K562 (cell line): ENCODE results near the gene KLK1. TPM values are rescaled to one million over a fixed set of nuclear protein-coding genes. Genes with fewer than 3 reads are reported as not detected.

Experiments used
- ATAC-seq: fragments of 200-7000 bp; cut with Tn5 transposase; 3 replicates; pipeline ENCODE4 v1.9.1; 2020; ENCODE audit warnings: moderate library complexity
- BruUV-seq: library from RNA; stranded (reverse); fragments of 400-500 nt; replicated peaks from 2 replicates; lab custom pipeline; 2021; lab: Mats Ljungman, UMichigan
- CTCF ChIA-PET: fragments of 300-600 bp; formaldehyde crosslinking; extraction: SDS; loops from one replicate; lab custom pipeline; 2021; ENCODE audit warnings: low intra/inter-chr PET ratio; lab: Yijun Ruan, JAX
- POLR2A ChIA-PET: fragments of 300-600, 350-650 bp; sonication (Branson Sonifier 250); formaldehyde crosslinking; extraction: SDS; loops from one replicate; lab custom pipeline; 2021; ENCODE audit warnings: antibody characterized with exemption, inconsistent platforms; lab: Yijun Ruan, JAX
- DNase-seq, 4 experiments: peaks; one replicate each; pipeline versions ENCODE4 v3.0.0 to v3.0.0-alpha.2; 2011 to 2018; ENCODE audit warnings: low spot score in 3 of 4, mixed read lengths in 3 of 4; ENCODE audit errors: extremely low read depth in 1 of 4
- FAIRE-seq: peaks from 2 replicates; lab custom pipeline; 2011; peaks lifted over from hg19 to GRCh38; lab: Jason Lieb, UNC
- H2AFZ ChIP-seq: 2 replicates; pipeline ENCODE4 v1.6.0; 2011; ENCODE audit warnings: low read depth, low read length, control low read depth, inconsistent platforms
- H3K27ac ChIP-seq: fragments of 200-600 bp; 3 replicates; pipeline ENCODE4 v1.8.0; 2011; ENCODE audit warnings: low read depth, mild to moderate bottlenecking, control low read depth, inconsistent platforms, low read length, moderate library complexity, mixed read lengths; ENCODE audit errors: extremely low read depth
- H3K27me3 ChIP-seq, 2 experiments: fragments of 300-600 bp in 1 of 2; 2 replicates in 1 of 2; 3 replicates in 1 of 2; pipeline versions ENCODE4 v1.6.0 to v1.8.0; 2011; ENCODE audit warnings: inconsistent platforms in 2 of 2, low read length in 2 of 2, mild to moderate bottlenecking in 1 of 2, mixed read lengths in 1 of 2, moderate library complexity in 1 of 2; ENCODE audit not compliant: control insufficient read depth in 2 of 2, insufficient read depth in 2 of 2
- H3K36me3 ChIP-seq: fragments of 300-600 bp; 3 replicates; pipeline ENCODE4 v1.8.0; 2011; ENCODE audit warnings: mild to moderate bottlenecking, low read length, inconsistent platforms; ENCODE audit not compliant: control insufficient read depth, insufficient read depth
- H3K4me1 ChIP-seq, 2 experiments: fragments of 200-600 bp in 1 of 2; replicated peaks in 1 of 2; 2 replicates in 1 of 2; 3 replicates in 1 of 2; pipeline versions ENCODE4 v1.5.1 to v1.8.0; 2011; ENCODE audit warnings: inconsistent platforms in 2 of 2, low read length in 2 of 2, mild to moderate bottlenecking in 1 of 2, mixed read lengths in 1 of 2, moderate library complexity in 1 of 2; ENCODE audit not compliant: control insufficient read depth in 2 of 2, insufficient read depth in 2 of 2
- H3K4me2 ChIP-seq: 2 replicates; pipeline ENCODE4 v1.6.1; 2011; ENCODE audit warnings: low read length, control low read depth, inconsistent platforms, mixed read lengths; ENCODE audit not compliant: insufficient read depth
- H3K4me3 ChIP-seq: fragments of 200-600 bp; sonication (generic), shearing (Covaris generic); 2 replicates; pipeline ENCODE4 v1.5.1; 2016; ENCODE audit warnings: control low read depth, inconsistent platforms
- H3K79me2 ChIP-seq: fragments of 200-600 bp; 3 replicates; pipeline ENCODE4 v1.8.0; 2011; ENCODE audit warnings: low read length, inconsistent platforms; ENCODE audit not compliant: control insufficient read depth, insufficient read depth
- H3K9ac ChIP-seq, 2 experiments: 2 replicates each; pipeline versions ENCODE4 v1.6.0 to v1.6.1; 2011; ENCODE audit warnings: low read depth in 2 of 2, low read length in 2 of 2, control low read depth in 1 of 2, inconsistent platforms in 1 of 2, mild to moderate bottlenecking in 1 of 2, mixed read lengths in 1 of 2; ENCODE audit not compliant: insufficient read depth in 1 of 2
- H3K9me1 ChIP-seq: one replicate; pipeline ENCODE4 v1.6.0; 2011; ENCODE audit warnings: inconsistent platforms, mild to moderate bottlenecking, low read length, moderate library complexity; ENCODE audit not compliant: control insufficient read depth, insufficient read depth
- H3K9me3 ChIP-seq: replicated peaks from 2 replicates; pipeline ENCODE4 v1.5.1; 2011; ENCODE audit warnings: low read depth, low read length, inconsistent platforms; ENCODE audit not compliant: control insufficient read depth, insufficient read depth
- H4K20me1 ChIP-seq: replicated peaks from 2 replicates; pipeline ENCODE4 v1.6.1; 2011; ENCODE audit warnings: low read length, inconsistent platforms, mixed read lengths; ENCODE audit not compliant: control insufficient read depth, insufficient read depth
- ATF1 ChIP-seq, 2 experiments: fragments of 450-650 bp in 1 of 2; IDR thresholded peaks; 2 replicates each; pipeline ENCODE4 v1.6.1; 2016; ENCODE audit warnings: missing compliant biosample characterization in 1 of 2, missing genetic modification characterization in 1 of 2
- BRD4 ChIP-seq: fragments of 200-600 bp; sonication (generic); IDR thresholded peaks from 2 replicates; pipeline ENCODE4 v1.6.1; 2017; ENCODE audit warnings: inconsistent platforms
- KAT8 ChIP-seq: fragments of 450-650 bp; IDR thresholded peaks from 2 replicates; pipeline ENCODE4 v1.6.1; 2016; ENCODE audit warnings: low read depth, mild to moderate bottlenecking
- PCBP2 ChIP-seq: fragments of 200-400 bp; formaldehyde crosslinking; IDR thresholded peaks from 2 replicates; pipeline ENCODE4 v1.6.1; 2018; ENCODE audit warnings: low read length, low read depth, mild to moderate bottlenecking, moderate library complexity; ENCODE audit not compliant: poor library complexity, severe bottlenecking
- PTRF ChIP-seq: fragments of 450-650 bp; IDR thresholded peaks from 2 replicates; pipeline ENCODE4 v1.6.1; 2016; ENCODE audit warnings: mild to moderate bottlenecking, missing genetic modification characterization, missing compliant biosample characterization
- PURB ChIP-seq: sonication (generic); formaldehyde crosslinking; IDR thresholded peaks from 2 replicates; pipeline ENCODE4 v1.9.0; 2021; ENCODE audit warnings: low read depth, mild to moderate bottlenecking, missing genetic modification reagents
- WGBS: fragments of 100-300 bp; shearing (Covaris generic); methylation state at CpG from one replicate; pipeline ENCODE4 v1.1.6; 2016; ENCODE audit warnings: low coverage, mixed read lengths; ENCODE audit not compliant: insufficient coverage; ENCODE audit errors: missing lambda C conversion rate; 5-methylcytosine and 5-hydroxymethylcytosine counted together
- in situ Hi-C: fragments of 300-500 bp; cut with MboI; formaldehyde crosslinking; loops from 4 replicates; pipeline ENCODE4 v1.15.0; 2018; ENCODE audit warnings: inconsistent platforms, mixed read lengths
- intact Hi-C: fragments of 100-400 bp; cut with micrococcal nuclease; formaldehyde crosslinking; loops from 2 replicates; pipeline ENCODE4 v1.14.2; 2022
- polyA plus RNA-seq, 8 experiments: library from polyadenylated mRNA; depleted of rRNA in 4 of 8; stranded (reverse) in 5 of 8; unstranded in 3 of 8; fragments of >200 nt; fragmentation: Nextera tagmentation in 2 of 8; fragmentation: Illumina TruSeq in 1 of 8; extraction: Ambion mirVana in 2 of 8; extraction: Trizol in 1 of 8; gene quantifications; 2 replicates each; pipeline versions ENCODE4 v1.2.1 to v1.2.3, GENCODE V29; 2011 to 2014; ENCODE audit warnings: inconsistent platforms in 1 of 8, missing spikeins in 1 of 8
- total RNA-seq, 7 experiments: library from RNA; depleted of rRNA in 6 of 7; stranded (reverse); fragments of >200 nt in 6 of 7; fragmentation: Illumina TruSeq in 2 of 7; extraction: Trizol in 2 of 7; gene quantifications; 2 replicates each; pipeline versions ENCODE4 v1.2.1 to v1.2.3, GENCODE V29; 2011 to 2021; ENCODE audit warnings: low replicate concordance in 1 of 7

Gene KLK1
- total and polyA plus RNA-seq, 9 of the 15 experiments (the other 6 are each of a cell fraction or from before 2014, with no cell fraction given): 0.87 to 15.4 (median 9.1) TPM

DNA sequence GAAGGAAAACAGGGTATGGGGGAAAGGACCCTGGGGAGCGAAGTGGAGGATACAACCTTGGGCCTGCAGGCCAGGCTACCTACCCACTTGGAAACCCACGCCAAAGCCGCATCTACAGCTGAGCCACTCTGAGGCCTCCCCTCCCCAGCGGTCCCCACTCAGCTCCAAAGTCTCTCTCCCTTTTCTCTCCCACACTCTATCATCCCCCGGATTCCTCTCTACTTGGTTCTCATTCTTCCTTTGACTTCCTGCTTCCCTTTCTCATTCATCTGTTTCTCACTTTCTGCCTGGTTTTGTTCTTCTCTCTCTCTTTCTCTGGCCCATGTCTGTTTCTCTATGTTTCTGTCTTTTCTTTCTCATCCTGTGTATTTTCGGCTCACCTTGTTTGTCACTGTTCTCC is 33.8 kb upstream of the KLK1 start:
- in situ Hi-C loops (no loop called here), intact Hi-C loops (no loop called here)
- TF ChIP-seq PURB (CRISPR knock-in tag) (no peak), BRD4 (no peak), KAT8 (no peak), ATF1 (CRISPR knock-in tag; IDR thresholded peaks at IDR 0.05) (no peak), ATF1 (tag; IDR thresholded peaks at IDR 0.05) (no peak)
- peaks cover 18 to 67% of the 10 kb centered on the region in 2 experiments; a peak in 4 of 5 replicates for H3K27me3 ChIP-seq
- 0% methylated on average over 6 of the region's 6 CpGs for WGBS
- H3K4me2 ChIP-seq: no peak overlapping the region
- H4K20me1 ChIP-seq: 0 out of 2 replicates have a peak, but pooled peaks cover 3% of the 10 kb centered on the region
- H3K36me3 ChIP-seq: no peaks in the 10 kb centered on the region
- ATAC-seq (no peak), DNase-seq (no peak), FAIRE-seq (no peak)
- H3K79me2 ChIP-seq: no peaks in the 10 kb centered on the region
- H3K4me1 ChIP-seq: peaks cover 0 to 4% of the 10 kb centered on the region in 2 experiments; a peak in 2 of 5 replicates
- BruUV-seq: no TSS peak
- no peaks in the 10 kb centered on the region for H3K9me1 ChIP-seq
- no peaks in the 10 kb centered on the region for H3K9me3 ChIP-seq
- POLR2A ChIA-PET: interaction anchor here (0.6 kb wide), 1 partner anchor 24 kb away, joined by 3 read pairs; no protein-coding TSS in a partner anchor
- CTCF ChIA-PET: no interaction called here
- no peak overlapping the region for H2AFZ ChIP-seq
- H3K9ac ChIP-seq: no peak overlapping the region
- H3K27ac ChIP-seq: no peak overlapping the region
- no peak overlapping the region for H3K4me3 ChIP-seq

GRCh38 chr19:50854636-50855410 is 31.2 kb upstream of the KLK1 start, which contains the start of gene KLK3:
Gene KLK3 (plus strand): TSS chr19:50854915. CDS start chr19:50854956, 41 bp downstream.
- H3K9me3 ChIP-seq: no peaks in the 10 kb centered on the region
- no TSS peak for BruUV-seq
- FAIRE-seq (no peak), DNase-seq (no peak), ATAC-seq (no peak)
- H3K4me3 ChIP-seq: no peak within 1 kb of the TSS
- intact Hi-C loops (no loop called here), in situ Hi-C loops (no loop called here)
- WGBS: 1% methylated on average over 9 of the region's 9 CpGs
- ChIA-PET CTCF (no interaction called here), POLR2A (interaction anchor here (0.7 to 1.3 kb wide), 3 partner anchors 12 to 59 kb away, joined by 3 to 5 read pairs (median 3); no protein-coding TSS in a partner anchor)
- no peaks in the 10 kb centered on the region for H3K36me3 ChIP-seq
- H3K9me1 ChIP-seq: no peaks in the 10 kb centered on the region
- no peak within 1 kb of the TSS for H3K9ac ChIP-seq
- H3K27me3 ChIP-seq: peaks cover 12 to 72% of the 10 kb centered on the region in 2 experiments; a peak in 4 of 5 replicates
- no peak within 1 kb of the TSS for H2AFZ ChIP-seq
- no peak within 1 kb of the TSS for H3K27ac ChIP-seq
- peaks cover 0 to 4% of the 10 kb centered on the region in 2 experiments; a peak in 2 of 5 replicates for H3K4me1 ChIP-seq
- no peaks in the 10 kb centered on the region for H4K20me1 ChIP-seq
- H3K4me2 ChIP-seq: no peak within 1 kb of the TSS
- TF ChIP-seq PCBP2 (no peak), PTRF (no peak)
- TF ChIP-seq, all 486 proteins: peak for 0
- H3K79me2 ChIP-seq: no peaks in the 10 kb centered on the region
